Mucosa of rectum (tissue), 2 donors: ENCODE results near the gene MC4R.

Source experiments
- H3K27ac ChIP-seq, 2 donors: one replicate each; pipeline ENCODE4 v1.7.0; 2013; ENCODE audit warnings: inconsistent platforms in 2 of 2, low read depth in 2 of 2, low read length in 2 of 2
- H3K27me3 ChIP-seq, 2 donors: one replicate each; pipeline ENCODE4 v1.7.0; 2013; ENCODE audit warnings: low read length in 2 of 2; ENCODE audit not compliant: control insufficient read depth in 2 of 2, insufficient read depth in 2 of 2
- H3K36me3 ChIP-seq, 2 donors: one replicate each; pipeline ENCODE4 v1.7.0; 2013; ENCODE audit warnings: low read length in 2 of 2; ENCODE audit not compliant: control insufficient read depth in 2 of 2, insufficient read depth in 2 of 2
- H3K4me1 ChIP-seq, 2 donors: one replicate each; pipeline ENCODE4 v1.7.0; 2013; ENCODE audit warnings: low read length in 2 of 2, mild to moderate bottlenecking in 1 of 2; ENCODE audit not compliant: control insufficient read depth in 2 of 2, insufficient read depth in 2 of 2
- H3K4me3 ChIP-seq, 2 donors: one replicate each; pipeline ENCODE4 v1.7.0; 2013; ENCODE audit warnings: low read length in 2 of 2
- H3K9ac ChIP-seq, 2 donors: one replicate each; pipeline ENCODE4 v1.7.0; 2013; ENCODE audit warnings: low read length in 2 of 2, low read depth in 1 of 2, mild to moderate bottlenecking in 1 of 2
- H3K9me3 ChIP-seq, 2 donors: one replicate each; pipeline ENCODE4 v1.7.0; 2013; ENCODE audit warnings: low read length in 2 of 2; ENCODE audit not compliant: control insufficient read depth in 2 of 2
- donor health status: healthy.
- donor health status: Normal muscosa, but diverticular disease.

Gene MC4R

DNA sequence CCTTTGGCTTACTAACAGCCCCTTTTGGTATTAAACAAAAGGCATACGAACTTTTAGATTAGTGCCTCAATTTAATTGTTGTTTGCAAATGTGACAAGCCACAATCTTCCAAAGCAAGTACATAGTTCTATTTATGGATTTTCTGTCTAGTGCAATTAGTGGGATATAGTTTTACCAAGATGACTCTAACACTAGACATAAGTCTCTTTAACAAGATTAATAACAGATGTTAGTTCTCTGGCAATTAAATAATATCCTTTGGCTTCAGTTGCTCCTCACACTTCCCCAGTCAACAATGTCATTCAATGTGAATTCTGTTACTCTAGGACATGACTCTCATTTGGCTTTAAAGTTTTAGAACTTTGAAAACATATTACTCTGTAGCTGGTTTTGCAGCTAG, 16.7 kb upstream of the MC4R start:
- Histone ChIP-seq H3K27ac (no peak overlapping the region), H3K36me3 (no peaks in the 10 kb centered on the region), H3K27me3 (no peaks in the 10 kb centered on the region), H3K9me3 (no peaks in the 10 kb centered on the region), H3K4me1 (no peaks in the 10 kb centered on the region), H3K4me3 (no peak overlapping the region), H3K9ac (no peak overlapping the region)

DNA sequence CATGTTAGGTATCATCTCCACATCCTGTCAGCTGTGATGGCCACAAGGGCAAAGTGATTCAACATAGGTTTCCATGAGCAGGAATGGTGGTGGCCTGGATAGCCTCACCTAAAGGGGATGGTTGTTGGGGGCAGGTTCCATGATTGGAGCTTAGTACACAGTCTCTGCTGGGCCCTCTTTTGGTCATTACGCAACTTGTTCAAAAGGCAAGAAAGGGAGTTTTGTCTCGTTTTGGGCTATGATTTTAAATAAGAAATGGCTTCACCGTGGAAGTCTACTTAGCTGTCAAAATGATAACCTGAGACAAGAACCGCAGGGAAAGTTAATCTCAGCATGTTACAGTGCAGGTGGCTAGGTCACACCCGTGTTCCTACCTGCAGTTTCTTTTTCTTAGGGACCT, 13.1 kb upstream of the MC4R start:
- Histone ChIP-seq H3K4me3 (no peak overlapping the region), H3K36me3 (no peaks in the 10 kb centered on the region), H3K9me3 (no peaks in the 10 kb centered on the region), H3K4me1 (no peaks in the 10 kb centered on the region), H3K27me3 (no peaks in the 10 kb centered on the region), H3K27ac (no peak overlapping the region), H3K9ac (no peak overlapping the region)

DNA sequence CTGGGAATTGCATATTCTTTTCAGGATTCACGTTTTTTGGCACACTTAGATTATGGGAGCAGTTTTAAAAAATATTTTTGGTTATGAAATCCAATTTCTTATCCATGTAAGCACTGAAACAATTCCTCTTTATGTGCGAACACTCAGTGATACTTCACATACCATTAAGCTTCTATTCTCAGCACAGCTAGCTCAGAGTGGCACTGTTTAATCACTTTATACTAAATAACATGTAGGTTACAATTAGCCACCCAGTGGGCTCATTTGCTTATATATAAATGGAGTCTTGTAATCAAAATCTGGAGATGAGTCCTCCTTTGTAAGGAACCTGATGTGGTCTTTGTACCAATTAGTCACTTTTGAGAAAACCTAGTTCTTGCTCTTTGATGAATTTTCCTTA, 11.3 kb upstream of the MC4R start:
- Histone ChIP-seq H3K4me3 (no peak overlapping the region), H3K9me3 (no peaks in the 10 kb centered on the region), H3K27ac (no peak overlapping the region), H3K27me3 (no peaks in the 10 kb centered on the region), H3K4me1 (no peaks in the 10 kb centered on the region), H3K9ac (no peak overlapping the region), H3K36me3 (no peaks in the 10 kb centered on the region)

DNA sequence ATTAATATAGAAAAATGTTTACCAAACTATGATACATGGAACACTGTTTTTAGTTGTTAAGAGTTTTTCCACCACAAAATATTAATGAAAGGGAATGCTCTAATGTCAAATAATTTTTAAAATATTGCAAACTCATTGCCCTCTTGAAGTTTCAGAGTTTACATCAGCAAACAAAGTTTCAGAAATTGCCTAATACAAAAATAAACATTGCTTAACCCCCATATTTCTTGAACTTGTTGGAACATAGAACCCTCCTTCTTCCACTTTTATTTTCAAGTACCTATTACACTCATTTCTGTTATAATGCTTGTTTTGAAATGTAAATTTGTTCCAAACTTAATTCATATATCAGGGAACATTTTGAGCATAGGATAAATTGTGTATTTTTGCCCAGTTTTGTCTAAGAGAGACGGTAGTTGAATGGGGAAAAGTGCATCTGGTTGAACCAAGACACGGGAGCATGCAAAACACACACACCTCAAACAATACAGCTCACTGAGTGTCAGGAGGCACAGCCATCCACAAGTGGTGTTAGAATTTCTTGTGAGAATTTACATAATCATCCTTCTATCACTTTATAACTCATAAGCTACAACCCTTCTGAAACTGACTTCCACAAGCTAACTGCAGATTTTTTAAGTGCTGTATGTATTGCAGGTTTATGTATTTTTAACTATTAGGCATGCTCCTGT, 5.3 kb upstream of the MC4R start:
- no peak overlapping the region for H3K4me3 ChIP-seq
- no peaks in the 10 kb centered on the region for H3K4me1 ChIP-seq
- H3K27me3 ChIP-seq, result no peaks in the 10 kb centered on the region
- no peak overlapping the region for H3K27ac ChIP-seq
- no peaks in the 10 kb centered on the region for H3K36me3 ChIP-seq
- H3K9me3 ChIP-seq, result no peaks in the 10 kb centered on the region
- H3K9ac ChIP-seq, result no peak overlapping the region

DNA sequence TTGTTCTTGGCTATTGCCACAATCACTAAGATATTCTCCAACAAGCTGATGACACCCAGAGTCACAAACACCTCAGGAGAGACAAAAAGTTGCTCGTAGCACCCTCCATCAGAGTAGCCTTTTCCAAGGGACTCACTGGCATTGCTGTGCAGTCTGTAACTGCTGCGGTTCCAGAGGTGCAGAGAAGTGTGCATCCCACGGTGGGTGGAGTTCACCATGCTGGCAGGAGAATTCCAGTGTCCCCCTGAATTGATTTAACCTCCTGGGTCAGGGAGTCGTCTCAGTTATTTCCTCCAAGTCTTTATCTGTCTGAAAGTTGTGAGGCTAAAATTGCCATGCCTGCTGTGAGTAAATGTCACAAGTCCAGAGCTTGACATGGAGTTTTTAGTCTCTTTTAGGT, 443 bp downstream of the MC4R start:
- Histone ChIP-seq H3K27me3 (no peaks in the 10 kb centered on the region), H3K9ac (no peak overlapping the region), H3K9me3 (no peaks in the 10 kb centered on the region), H3K4me1 (no peaks in the 10 kb centered on the region), H3K36me3 (no peaks in the 10 kb centered on the region), H3K4me3 (no peak overlapping the region), H3K27ac (no peak overlapping the region)

DNA sequence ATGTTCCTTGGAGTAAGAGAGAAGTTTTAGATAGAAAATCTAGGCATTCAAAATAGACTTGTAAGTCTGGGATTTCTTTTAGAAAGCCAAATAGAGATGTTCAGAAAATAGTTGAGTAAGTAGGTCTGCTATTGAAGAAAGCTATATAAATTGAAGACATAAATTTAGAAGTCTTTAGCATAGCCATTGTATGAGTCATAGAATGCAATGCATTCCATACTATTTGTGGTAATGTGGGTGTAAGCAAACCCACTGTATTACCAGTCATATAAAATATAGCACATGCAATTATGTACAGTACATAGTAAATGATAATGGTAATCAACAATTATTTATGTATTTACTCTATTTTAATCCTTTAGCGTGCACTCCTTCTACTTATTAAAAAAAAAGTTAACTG, 14.1 kb downstream of the MC4R start:
- Histone ChIP-seq H3K9ac (no peak overlapping the region), H3K4me3 (no peak overlapping the region), H3K4me1 (no peaks in the 10 kb centered on the region), H3K27ac (no peak overlapping the region), H3K36me3 (no peaks in the 10 kb centered on the region), H3K27me3 (no peaks in the 10 kb centered on the region), H3K9me3 (no peaks in the 10 kb centered on the region)

DNA sequence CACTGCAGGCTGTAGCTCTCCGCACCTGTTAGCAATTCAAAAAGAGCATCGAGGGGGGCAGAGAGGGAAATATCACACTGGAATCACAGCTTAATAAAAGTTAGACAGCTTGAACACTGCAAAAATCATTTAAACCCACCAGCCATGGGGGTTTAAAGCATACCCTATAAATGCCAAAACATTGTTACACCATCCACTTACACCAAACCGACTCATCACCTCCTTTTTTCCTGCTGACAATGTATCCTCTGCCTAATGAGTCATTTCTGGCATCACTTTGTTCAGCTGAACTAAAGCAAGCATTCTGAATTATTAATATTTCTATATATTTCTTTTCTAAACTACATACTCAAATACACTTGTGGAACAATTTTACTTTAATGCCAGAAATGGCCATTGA, 21.6 kb downstream of the MC4R start:
- Histone ChIP-seq H3K4me1 (no peaks in the 10 kb centered on the region), H3K36me3 (no peaks in the 10 kb centered on the region), H3K27ac (no peak overlapping the region), H3K9ac (no peak overlapping the region), H3K9me3 (no peaks in the 10 kb centered on the region), H3K27me3 (no peaks in the 10 kb centered on the region), H3K4me3 (no peak overlapping the region)

DNA sequence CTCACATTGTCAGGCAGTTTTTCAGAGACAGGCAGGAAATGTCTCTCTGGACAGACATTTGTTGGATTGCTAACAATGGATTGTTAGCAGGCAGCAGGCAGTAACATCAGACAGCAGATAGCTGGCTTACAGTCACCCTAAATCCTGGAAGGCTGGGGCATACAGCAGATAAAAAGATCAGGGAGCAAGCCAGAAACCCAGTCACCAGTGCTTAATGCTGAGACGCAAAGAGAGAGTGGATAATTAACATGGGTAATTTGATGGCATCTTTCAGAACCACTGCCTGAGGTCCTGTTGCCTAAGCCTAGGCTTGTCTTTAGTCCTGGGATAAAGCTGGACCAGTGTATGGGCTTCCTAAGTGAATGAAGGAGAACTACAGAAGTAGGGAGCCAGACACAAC, 22.4 kb downstream of the MC4R start:
- Histone ChIP-seq H3K9me3 (no peaks in the 10 kb centered on the region), H3K27ac (no peak overlapping the region), H3K27me3 (no peaks in the 10 kb centered on the region), H3K36me3 (no peaks in the 10 kb centered on the region), H3K4me1 (no peaks in the 10 kb centered on the region), H3K9ac (no peak overlapping the region), H3K4me3 (no peak overlapping the region)

DNA sequence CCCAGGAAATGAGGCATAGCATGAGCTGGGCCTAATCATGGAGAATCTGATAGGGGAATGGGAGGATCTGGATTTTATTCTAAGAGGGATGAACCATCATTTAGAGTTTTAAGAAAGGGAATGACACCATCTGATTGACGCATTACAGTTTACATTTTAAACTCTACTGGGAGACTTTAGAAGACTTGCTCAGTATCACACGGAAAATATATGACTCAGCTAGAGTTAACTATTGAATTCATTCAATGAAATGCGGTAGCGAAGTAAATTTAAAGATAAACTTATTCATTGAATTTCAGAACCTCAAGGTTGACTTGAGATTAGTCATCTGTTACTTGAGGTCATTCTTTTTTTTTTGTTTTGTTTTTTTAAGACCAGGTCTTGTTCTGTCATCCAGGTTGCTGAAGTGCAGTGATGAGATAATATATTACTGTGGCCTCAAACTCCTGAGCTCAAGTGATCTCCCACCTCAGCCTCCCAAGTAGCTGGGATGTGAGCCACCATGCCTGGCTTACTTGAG, 25.0 kb downstream of the MC4R start:
- Histone ChIP-seq H3K27me3 (no peaks in the 10 kb centered on the region), H3K9ac (no peak overlapping the region)

DNA sequence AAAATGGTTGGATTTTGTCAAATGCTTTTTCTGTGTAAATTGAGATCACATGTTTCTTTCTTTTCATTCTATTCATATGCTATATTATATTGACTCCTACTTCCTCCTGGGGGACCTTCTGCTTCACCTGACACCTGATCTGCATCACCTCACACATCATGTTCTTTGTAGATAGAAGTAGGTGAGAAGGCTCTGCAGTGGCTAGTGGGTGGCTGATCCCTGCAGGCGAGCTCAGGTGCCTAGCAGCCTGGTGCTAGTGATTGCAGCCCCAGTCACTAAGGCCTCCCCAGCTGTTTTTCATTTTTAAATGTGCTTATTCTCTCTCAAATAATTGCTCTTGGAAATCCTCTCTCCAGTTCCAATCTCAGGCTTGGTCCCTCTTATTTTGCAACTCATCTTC, 33.6 kb downstream of the MC4R start:
- Histone ChIP-seq H3K9ac (no peak overlapping the region), H3K36me3 (no peaks in the 10 kb centered on the region), H3K27me3 (no peaks in the 10 kb centered on the region), H3K4me1 (no peaks in the 10 kb centered on the region), H3K27ac (no peak overlapping the region), H3K9me3 (no peaks in the 10 kb centered on the region), H3K4me3 (no peak overlapping the region)

More for the DNA sequence above, 25.0 kb downstream of the MC4R start:
- no peaks in the 10 kb centered on the region for H3K4me1 ChIP-seq
- no peak overlapping the region for H3K4me3 ChIP-seq
- H3K27ac ChIP-seq, result no peak overlapping the region
- H3K9me3 ChIP-seq, result no peaks in the 10 kb centered on the region
- H3K36me3 ChIP-seq, result no peaks in the 10 kb centered on the region
